Right lobe of liver (tissue), 4 donors: ENCODE data around the gene LTBR.

Experiments used
- CTCF ChIP-seq, 4 donors: fragments of 200-600 bp in 3 of 4; fragments of 450-650 bp in 1 of 4; IDR thresholded peaks; one replicate each; pipeline versions ENCODE4 v1.5.1 to v1.8.0; 2016 to 2022; ENCODE audit warnings: antibody characterized with exemption in 4 of 4, mild to moderate bottlenecking in 2 of 4
- POLR2A ChIP-seq: fragments of 450-650 bp; IDR thresholded peaks from one replicate; pipeline ENCODE4 v1.6.1; 2017; ENCODE audit warnings: antibody characterized with exemption, mild to moderate bottlenecking
- donor health status: DM: no; HTN: no; CAD: no.
- donor health status: DM: no; HTN: no; CAD: no.
- donor health status: DM: no; HTN: yes; CAD: no.

- TF ChIP-seq CTCF (IDR thresholded peaks at IDR 0.05) = no peak
- TF ChIP-seq POLR2A = no peak
These were observed 9.8 kb upstream of the LTBR start for GRCh38 chr12:6374028-6374785.
